NT2/D1 (cell line): ENCODE measurements around the gene CPXM2.

Source experiments
- DNase-seq: peaks from one replicate; pipeline ENCODE4 v3.0.0-alpha.2; 2011; ENCODE audit warnings: low read depth, low spot score
- H3K27me3 ChIP-seq: 2 replicates; pipeline ENCODE4 v1.6.0; 2011; ENCODE audit warnings: mild to moderate bottlenecking; ENCODE audit not compliant: insufficient read length, insufficient read depth
- H3K36me3 ChIP-seq: 2 replicates; pipeline ENCODE4 v1.6.1; 2011; ENCODE audit warnings: mild to moderate bottlenecking, low read length, mixed read lengths; ENCODE audit not compliant: insufficient read depth, insufficient read length
- H3K4me1 ChIP-seq: 2 replicates; pipeline ENCODE4 v1.5.1; 2011; ENCODE audit not compliant: insufficient read depth, insufficient read length
- H3K4me3 ChIP-seq: 2 replicates; pipeline ENCODE4 v1.5.1; 2011; ENCODE audit warnings: low read depth; ENCODE audit not compliant: insufficient read length
- H3K9ac ChIP-seq: 2 replicates; pipeline ENCODE4 v1.6.0; 2011; ENCODE audit warnings: low read depth; ENCODE audit not compliant: insufficient read length
- H3K9me3 ChIP-seq: 2 replicates; pipeline ENCODE4 v1.5.1; 2011; ENCODE audit warnings: mild to moderate bottlenecking, low read length; ENCODE audit not compliant: insufficient read depth
- SUZ12 ChIP-seq: IDR thresholded peaks from 2 replicates; pipeline ENCODE4 v1.6.1; 2011; ENCODE audit not compliant: insufficient read length, insufficient read depth; ENCODE audit errors: extremely low read depth
- YY1 ChIP-seq: IDR thresholded peaks from 2 replicates; pipeline ENCODE4 v1.6.1; 2011; ENCODE audit not compliant: insufficient read length, insufficient read depth
- ZNF274 ChIP-seq: IDR thresholded peaks from 2 replicates; pipeline ENCODE4 v1.6.1; 2011; ENCODE audit warnings: mild to moderate bottlenecking, low read depth, low read length

CPXM2 gene

DNA sequence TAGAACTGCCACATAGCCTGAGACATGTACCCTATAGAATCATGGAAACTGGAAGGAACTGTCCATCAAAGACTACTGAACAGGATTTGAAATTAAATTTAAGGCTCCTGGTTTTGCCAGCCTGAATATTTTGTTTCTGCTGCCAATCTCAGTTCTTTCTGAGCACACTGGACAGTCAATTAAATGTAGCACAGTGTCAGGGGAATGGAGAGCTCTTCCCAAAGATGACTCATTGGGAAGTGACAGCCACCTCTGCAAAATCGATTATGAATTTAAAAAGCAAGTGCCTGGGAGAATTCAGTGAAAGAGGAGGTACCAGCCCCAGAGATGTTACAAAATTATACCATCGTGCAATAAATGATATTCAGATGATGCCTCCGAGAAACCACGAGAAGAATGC lies 47.8 kb downstream of the CPXM2 start:
- H3K36me3 ChIP-seq, result peaks cover 6% of the 10 kb centered on the region
- TF ChIP-seq SUZ12, result no peak
- no peak for TF ChIP-seq ZNF274
- TF ChIP-seq YY1, result no peak
- peaks cover 2% of the 10 kb centered on the region for H3K4me1 ChIP-seq
- no peaks in the 10 kb centered on the region; the same call in 1 of the 2 replicates for H3K9me3 ChIP-seq
- no peak overlapping the region for H3K9ac ChIP-seq
- no peak overlapping the region for H3K4me3 ChIP-seq
- H3K27me3 ChIP-seq, result no peaks in the 10 kb centered on the region
- no peak for DNase-seq

DNA sequence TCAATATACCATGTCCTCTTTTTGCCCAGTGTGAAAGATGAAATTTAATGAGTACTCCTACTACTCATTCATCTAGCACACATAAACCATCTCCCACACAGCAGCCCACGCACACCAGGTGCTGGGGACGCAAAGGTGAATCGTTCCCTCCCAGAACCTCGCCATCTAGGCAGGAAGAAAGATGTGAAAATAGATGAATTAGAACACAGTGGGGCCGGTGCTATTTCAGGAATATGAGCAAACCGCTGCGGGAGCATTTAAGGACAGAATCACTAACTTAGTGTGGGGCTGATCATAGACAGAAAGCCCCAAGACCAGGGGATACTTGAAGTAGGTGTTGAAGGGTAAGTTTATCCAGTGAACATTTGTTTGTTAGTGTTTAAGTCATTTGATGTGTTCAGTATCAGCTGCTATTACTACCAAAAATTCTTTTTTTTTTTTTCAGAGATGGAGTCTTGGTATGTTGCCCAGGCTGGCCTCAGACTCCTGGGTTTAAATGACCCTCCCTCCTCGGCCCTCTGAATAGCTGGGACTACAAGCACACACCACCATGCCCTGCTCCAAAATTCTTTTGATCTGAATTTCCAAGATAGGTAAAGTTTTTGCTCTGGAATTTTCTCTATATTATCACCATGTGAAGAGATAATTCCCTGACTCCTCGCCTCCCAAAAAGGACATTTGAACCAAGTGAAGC lies 48.8 kb downstream of the CPXM2 start:
- no peak for TF ChIP-seq SUZ12
- no peak for TF ChIP-seq YY1
- no peak for TF ChIP-seq ZNF274
- Histone ChIP-seq H3K9ac (no peak overlapping the region), H3K4me1 (peaks cover 2% of the 10 kb centered on the region), H3K36me3 (peaks cover 6% of the 10 kb centered on the region), H3K27me3 (no peaks in the 10 kb centered on the region), H3K4me3 (no peak overlapping the region), H3K9me3 (no peaks in the 10 kb centered on the region; the same call in 1 of the 2 replicates)
- no peak for DNase-seq

DNA sequence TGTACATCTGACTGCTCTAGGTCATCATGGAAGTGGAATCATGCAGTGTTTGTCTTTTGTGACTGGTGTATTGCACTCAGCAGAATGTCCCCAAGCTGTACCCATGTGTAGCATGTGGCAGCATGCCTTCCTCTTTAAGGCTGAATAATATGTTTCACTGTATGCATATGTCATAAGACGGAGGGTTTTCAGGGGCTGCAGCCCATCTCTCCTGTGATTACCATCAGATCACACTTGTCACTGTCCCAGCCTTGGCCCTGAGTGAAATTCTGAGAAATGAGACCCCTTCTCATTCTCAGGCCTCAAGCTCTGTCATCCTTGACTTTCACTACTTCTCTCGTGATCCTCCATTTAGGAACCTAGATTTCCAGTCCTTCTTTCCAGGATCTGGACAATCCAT lies 50.0 kb downstream of the CPXM2 start:
- TF ChIP-seq SUZ12, result no peak
- TF ChIP-seq ZNF274, result no peak
- no peak for TF ChIP-seq YY1
- Histone ChIP-seq H3K27me3 (no peaks in the 10 kb centered on the region), H3K9me3 (no peaks in the 10 kb centered on the region; the same call in 1 of the 2 replicates), H3K4me1 (peaks cover 2% of the 10 kb centered on the region), H3K4me3 (no peak overlapping the region), H3K36me3 (peaks cover 6% of the 10 kb centered on the region), H3K9ac (no peak overlapping the region)
- no peak for DNase-seq

DNA sequence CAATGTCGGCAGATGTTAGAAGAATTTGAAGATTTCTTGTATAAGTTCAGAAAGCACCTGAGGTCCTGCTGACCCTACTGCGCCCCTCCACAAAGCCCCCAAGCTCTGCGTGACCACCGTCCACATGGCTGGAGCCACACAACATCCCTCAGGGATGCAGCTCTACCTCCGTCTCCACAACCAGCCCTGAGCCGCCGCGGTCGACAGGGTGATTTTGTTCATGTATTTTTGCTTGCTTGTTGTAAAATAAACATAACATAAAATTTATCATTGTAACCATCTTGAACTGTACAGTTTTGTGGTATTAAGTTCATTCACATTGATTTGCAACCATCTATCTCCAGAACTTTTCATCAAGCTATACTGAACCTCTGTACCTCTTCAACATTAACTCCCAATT lies 50.5 kb downstream of the CPXM2 start:
- Histone ChIP-seq H3K27me3 (no peaks in the 10 kb centered on the region), H3K4me3 (no peak overlapping the region), H3K9me3 (no peaks in the 10 kb centered on the region; the same call in 1 of the 2 replicates), H3K36me3 (peaks cover 6% of the 10 kb centered on the region), H3K9ac (no peak overlapping the region), H3K4me1 (peaks cover 2% of the 10 kb centered on the region)
- TF ChIP-seq YY1 (no peak), SUZ12 (no peak), ZNF274 (no peak)
- DNase-seq, result no peak

DNA sequence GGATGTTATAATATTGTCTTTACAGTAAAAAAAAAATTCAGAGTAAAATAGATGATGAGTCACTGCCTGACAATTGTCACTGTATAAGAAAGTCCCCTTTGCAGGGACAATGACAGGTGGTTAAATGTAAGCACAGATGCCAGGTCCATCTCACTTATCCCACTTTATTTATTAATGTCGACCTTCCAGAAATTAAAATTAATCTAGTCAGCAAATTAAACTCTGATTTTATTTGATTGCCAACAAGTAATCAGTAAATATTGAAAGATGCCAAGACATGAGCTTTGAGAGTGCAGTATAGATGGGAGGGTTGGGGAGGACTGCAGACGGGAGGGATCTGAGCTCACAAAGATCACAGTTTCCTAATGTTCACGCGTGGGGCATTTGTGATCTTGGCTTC lies 50.9 kb downstream of the CPXM2 start:
- DNase-seq, result no peak
- Histone ChIP-seq H3K36me3 (peaks cover 6% of the 10 kb centered on the region), H3K9me3 (no peaks in the 10 kb centered on the region), H3K4me1 (peaks cover 2% of the 10 kb centered on the region), H3K9ac (no peak overlapping the region), H3K27me3 (no peaks in the 10 kb centered on the region), H3K4me3 (no peak overlapping the region)
- TF ChIP-seq YY1 (no peak), ZNF274 (no peak), SUZ12 (no peak)

DNA sequence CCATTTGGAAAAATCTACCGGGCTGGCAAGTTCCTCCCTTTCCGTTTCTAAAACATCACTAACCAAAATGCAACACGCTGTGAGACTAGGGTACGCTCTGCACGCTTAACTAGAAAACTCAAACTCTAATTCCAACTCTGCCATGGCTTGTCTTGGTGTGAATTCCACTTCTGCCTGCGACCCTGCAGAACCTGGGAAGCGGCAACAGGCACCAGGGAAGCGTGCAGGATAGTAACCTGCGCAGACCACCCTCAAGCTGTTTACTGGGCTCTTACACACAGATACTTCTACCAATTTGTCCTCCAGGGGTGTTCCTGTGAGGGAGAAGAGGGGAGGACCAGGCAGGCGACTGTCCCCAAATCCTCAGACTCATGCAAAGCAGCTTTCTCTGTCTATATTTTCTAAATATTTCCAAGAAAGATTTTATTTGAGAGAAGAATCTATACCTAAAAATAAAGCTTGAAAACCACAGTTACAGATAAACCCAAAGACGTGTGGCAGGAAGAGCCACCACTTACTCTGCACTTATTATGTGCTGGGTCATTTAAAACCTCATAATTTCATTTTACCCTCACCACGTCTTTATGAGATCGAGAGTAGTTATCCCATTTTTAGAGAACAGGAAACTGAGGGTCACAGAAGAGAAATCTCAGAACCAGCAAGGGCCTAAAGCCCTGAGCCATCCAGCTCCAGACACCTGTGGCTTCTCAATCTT lies 52.9 kb downstream of the CPXM2 start:
- H3K27me3 ChIP-seq, result no peaks in the 10 kb centered on the region
- H3K36me3 ChIP-seq, result peaks cover 6% of the 10 kb centered on the region
- no peak overlapping the region for H3K9ac ChIP-seq
- peaks cover 2% of the 10 kb centered on the region for H3K4me1 ChIP-seq
- H3K4me3 ChIP-seq, result no peak overlapping the region
- no peak for DNase-seq
- TF ChIP-seq ZNF274, result no peak
- TF ChIP-seq YY1, result no peak
- no peak for TF ChIP-seq SUZ12
- no peaks in the 10 kb centered on the region for H3K9me3 ChIP-seq

DNA sequence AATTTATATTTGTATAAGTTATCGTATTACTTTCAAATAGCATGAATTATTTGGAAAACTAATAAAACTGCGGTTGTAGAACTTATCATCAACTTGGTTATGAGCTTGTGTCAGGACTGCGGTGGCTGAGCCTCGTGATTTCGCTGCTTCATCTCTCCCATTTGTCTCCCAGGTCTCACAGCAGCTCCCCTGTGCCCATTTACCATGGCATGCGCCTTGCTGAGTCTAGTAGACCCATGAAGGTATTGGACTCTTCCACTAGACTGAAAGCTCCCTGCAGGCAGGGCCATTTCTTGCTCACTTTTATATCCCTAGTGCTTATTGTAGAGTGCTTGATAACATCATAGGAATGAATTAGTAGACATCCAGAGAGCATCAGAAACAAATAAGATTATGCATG lies 53.9 kb downstream of the CPXM2 start:
- Histone ChIP-seq H3K36me3 (peaks cover 8% of the 10 kb centered on the region), H3K4me3 (no peak overlapping the region), H3K4me1 (peaks cover 2% of the 10 kb centered on the region), H3K27me3 (no peaks in the 10 kb centered on the region), H3K9ac (no peak overlapping the region), H3K9me3 (no peaks in the 10 kb centered on the region)
- no peak for DNase-seq
- TF ChIP-seq ZNF274 (no peak), SUZ12 (no peak), YY1 (no peak)
